Endothelial cell (in vitro differentiated cells): ENCODE data around the gene PEX5L. TPM values are rescaled to one million over a fixed set of nuclear protein-coding genes. Genes with fewer than 3 reads are reported as not detected.

ENCODE experiments used
- DNase-seq: peaks from one replicate; pipeline ENCODE4 v3.0.0; 2021; ENCODE audit warnings: low spot score
- H3K27ac Mint-ChIP-seq: one replicate; pipeline ENCODE4 v1.8.0; 2021; ENCODE audit warnings: mixed read lengths, inconsistent platforms; ENCODE audit not compliant: unreplicated experiment
- H3K27me3 Mint-ChIP-seq: one replicate; pipeline ENCODE4 v1.8.0; 2021; ENCODE audit warnings: mild to moderate bottlenecking, moderate library complexity, mixed read lengths, inconsistent platforms; ENCODE audit not compliant: unreplicated experiment
- H3K36me3 Mint-ChIP-seq: one replicate; pipeline ENCODE4 v1.8.0; 2021; ENCODE audit warnings: mild to moderate bottlenecking, low read depth, mixed read lengths, inconsistent platforms; ENCODE audit not compliant: unreplicated experiment
- H3K4me1 Mint-ChIP-seq: one replicate; pipeline ENCODE4 v1.8.0; 2021; ENCODE audit warnings: mild to moderate bottlenecking, mixed read lengths, inconsistent platforms; ENCODE audit not compliant: unreplicated experiment
- H3K4me3 Mint-ChIP-seq: one replicate; pipeline ENCODE4 v1.8.0; 2021; ENCODE audit warnings: mild to moderate bottlenecking, mixed read lengths, inconsistent platforms; ENCODE audit not compliant: unreplicated experiment
- H3K9me3 Mint-ChIP-seq: one replicate; pipeline ENCODE4 v1.8.0; 2021; ENCODE audit warnings: mixed read lengths, inconsistent platforms; ENCODE audit not compliant: unreplicated experiment
- CTCF ChIP-seq: fragments of 200-600 bp; sonication (generic); IDR thresholded peaks from one replicate; pipeline ENCODE4 v1.5.0; 2021; ENCODE audit warnings: antibody characterized with exemption; ENCODE audit not compliant: unreplicated experiment
- long read RNA-seq: library from polyadenylated mRNA; unstranded; transcript quantifications from one replicate; pipeline ENCODE4 v2.0.0, GENCODE V29; 2020; ENCODE audit not compliant: unreplicated experiment
- total RNA-seq: library from RNA; stranded (reverse); fragmentation: NEBNext Ultra II Directional; extraction: Animal tissue kit (Norgen Biotek cat#: 25700); gene quantifications from one replicate; pipeline ENCODE4 v1.2.1, GENCODE V29; 2021; ENCODE audit not compliant: unreplicated experiment

The PEX5L gene
- total RNA-seq, result 5.2 TPM
- long read RNA-seq, partial matches to known transcripts, result 1 of 3 reads
- long read RNA-seq, other reads (novel, unspliced or antisense), result 1 of 3 reads

GRCh38 chr3:180036671-180037455 is at the start of gene PEX5L:
TSS of gene PEX5L (minus strand) at chr3:180036937. CDS start at chr3:180036599, 338 bp downstream.
- Mint-ChIP-seq H3K27me3 (peaks cover 2% of the 10 kb centered on the region), H3K27ac (peak within 1 kb of the TSS; percentile 33), H3K4me3 (peak within 1 kb of the TSS; percentile 95), H3K4me1 (peaks cover 15% of the 10 kb centered on the region), H3K36me3 (no peaks in the 10 kb centered on the region), H3K9me3 (no peaks in the 10 kb centered on the region)
- peak; percentile 92 for DNase-seq
- TF ChIP-seq CTCF, result no peak

- Mint-ChIP-seq H3K27me3 (no peaks in the 10 kb centered on the region), H3K4me3 (no peak overlapping the region), H3K9me3 (no peaks in the 10 kb centered on the region), H3K27ac (no peak overlapping the region), H3K36me3 (no peaks in the 10 kb centered on the region), H3K4me1 (no peaks in the 10 kb centered on the region)
- no peak for TF ChIP-seq CTCF
- DNase-seq, result no peak
These were observed 48.5 kb upstream of the PEX5L start for GRCh38 chr3:180085122-180085710.

GRCh38 chr3:180082699-180083098 is 46.0 kb upstream of the PEX5L start:
- Mint-ChIP-seq H3K9me3 (no peaks in the 10 kb centered on the region), H3K27ac (no peak overlapping the region), H3K4me3 (no peak overlapping the region), H3K36me3 (no peaks in the 10 kb centered on the region), H3K4me1 (no peaks in the 10 kb centered on the region), H3K27me3 (no peaks in the 10 kb centered on the region)
- DNase-seq, result no peak
- no peak for TF ChIP-seq CTCF

- Mint-ChIP-seq H3K4me1 (no peaks in the 10 kb centered on the region), H3K4me3 (no peak overlapping the region), H3K9me3 (no peaks in the 10 kb centered on the region), H3K36me3 (no peaks in the 10 kb centered on the region), H3K27me3 (no peaks in the 10 kb centered on the region), H3K27ac (no peak overlapping the region)
- no peak for TF ChIP-seq CTCF
- no peak for DNase-seq
These were observed 41.9 kb upstream of the PEX5L start for GRCh38 chr3:180078592-180078991.

DNA sequence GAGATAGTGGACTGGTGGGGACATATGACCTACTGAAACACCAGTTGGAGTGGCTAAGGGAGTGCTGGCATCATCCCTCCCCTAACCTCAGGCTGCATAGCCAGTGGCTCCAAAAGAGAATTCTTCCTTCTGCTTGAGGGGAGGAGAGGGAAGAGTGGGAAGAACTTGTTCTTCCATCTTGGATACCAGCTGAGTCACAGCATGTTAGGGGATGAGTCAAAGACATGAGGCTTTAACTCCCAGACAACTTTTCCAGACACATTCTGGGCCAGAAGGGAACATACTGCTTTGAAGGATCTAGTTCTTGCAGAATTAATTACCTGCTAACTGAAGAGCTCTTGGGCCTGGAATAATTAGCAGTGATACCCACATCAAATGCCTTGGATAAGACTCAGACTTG is 36.8 kb upstream of the PEX5L start:
- Mint-ChIP-seq H3K27me3 (no peaks in the 10 kb centered on the region), H3K27ac (no peak overlapping the region), H3K36me3 (no peaks in the 10 kb centered on the region), H3K9me3 (no peaks in the 10 kb centered on the region), H3K4me1 (peaks cover 1% of the 10 kb centered on the region), H3K4me3 (no peak overlapping the region)
- TF ChIP-seq CTCF, result no peak
- DNase-seq, result no peak
